ENCODE data around the gene PPP1CA. TPM values are rescaled to one million over a fixed set of nuclear protein-coding genes. Genes with fewer than 3 reads are reported as not detected.

Gene PPP1CA
- total RNA-seq, 1 donor: 169 TPM

DNA sequence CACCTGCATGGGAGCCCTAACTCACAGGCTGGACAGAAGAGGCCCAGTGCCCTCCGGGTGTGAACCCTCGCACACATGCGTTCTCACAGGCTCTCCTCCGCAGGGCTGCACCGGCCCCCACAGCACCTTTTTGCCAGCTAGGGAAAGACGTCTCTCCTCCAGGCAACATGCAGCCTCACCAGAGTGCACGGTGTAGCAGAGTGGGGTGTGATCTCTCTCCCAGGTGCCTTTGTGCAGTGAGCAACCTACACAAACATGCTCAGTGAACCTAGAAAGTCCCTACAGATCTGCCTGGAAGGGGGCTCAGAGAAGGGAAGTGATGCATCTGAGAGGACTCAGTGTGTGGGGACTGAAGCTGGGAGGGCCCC, 10.1 kb upstream of the PPP1CA start:
- no peaks in the 10 kb centered on the region for H3K9me3 ChIP-seq (ENCODE audit: low read depth, low read length)
- H3K36me3 ChIP-seq (ENCODE audit: insufficient read depth, low read length): no peaks in the 10 kb centered on the region
- DNase-seq (ENCODE audit: insufficient read length, low spot score, missing footprints): no peak
- H3K27me3 ChIP-seq (ENCODE audit: insufficient read depth, low read length): peaks cover 63% of the 10 kb centered on the region
- no peak overlapping the region for H3K4me2 ChIP-seq (ENCODE audit: insufficient read depth, low read length)
- TF ChIP-seq, protein P1, sequence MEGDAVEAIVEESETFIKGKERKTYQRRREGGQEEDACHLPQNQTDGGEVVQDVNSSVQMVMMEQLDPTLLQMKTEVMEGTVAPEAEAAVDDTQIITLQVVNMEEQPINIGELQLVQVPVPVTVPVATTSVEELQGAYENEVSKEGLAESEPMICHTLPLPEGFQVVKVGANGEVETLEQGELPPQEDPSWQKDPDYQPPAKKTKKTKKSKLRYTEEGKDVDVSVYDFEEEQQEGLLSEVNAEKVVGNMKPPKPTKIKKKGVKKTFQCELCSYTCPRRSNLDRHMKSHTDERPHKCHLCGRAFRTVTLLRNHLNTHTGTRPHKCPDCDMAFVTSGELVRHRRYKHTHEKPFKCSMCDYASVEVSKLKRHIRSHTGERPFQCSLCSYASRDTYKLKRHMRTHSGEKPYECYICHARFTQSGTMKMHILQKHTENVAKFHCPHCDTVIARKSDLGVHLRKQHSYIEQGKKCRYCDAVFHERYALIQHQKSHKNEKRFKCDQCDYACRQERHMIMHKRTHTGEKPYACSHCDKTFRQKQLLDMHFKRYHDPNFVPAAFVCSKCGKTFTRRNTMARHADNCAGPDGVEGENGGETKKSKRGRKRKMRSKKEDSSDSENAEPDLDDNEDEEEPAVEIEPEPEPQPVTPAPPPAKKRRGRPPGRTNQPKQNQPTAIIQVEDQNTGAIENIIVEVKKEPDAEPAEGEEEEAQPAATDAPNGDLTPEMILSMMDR (IDR thresholded peaks at IDR 0.05; ENCODE audit: extremely low read depth, low read depth, low read length): no peak
- H3K79me2 ChIP-seq (ENCODE audit: insufficient read depth, low read length): no peaks in the 10 kb centered on the region
- H4K20me1 ChIP-seq (ENCODE audit: insufficient read depth, low read length): peaks cover 1% of the 10 kb centered on the region
- H2AFZ ChIP-seq (ENCODE audit: low read length): no peak overlapping the region
- no peak overlapping the region for H3K27ac ChIP-seq (ENCODE audit: low read depth, low read length)
- H3K4me1 ChIP-seq (ENCODE audit: insufficient read depth, low read length): peaks cover 1% of the 10 kb centered on the region
- no peak overlapping the region for H3K4me3 ChIP-seq (ENCODE audit: insufficient read depth, low read length)

DNA sequence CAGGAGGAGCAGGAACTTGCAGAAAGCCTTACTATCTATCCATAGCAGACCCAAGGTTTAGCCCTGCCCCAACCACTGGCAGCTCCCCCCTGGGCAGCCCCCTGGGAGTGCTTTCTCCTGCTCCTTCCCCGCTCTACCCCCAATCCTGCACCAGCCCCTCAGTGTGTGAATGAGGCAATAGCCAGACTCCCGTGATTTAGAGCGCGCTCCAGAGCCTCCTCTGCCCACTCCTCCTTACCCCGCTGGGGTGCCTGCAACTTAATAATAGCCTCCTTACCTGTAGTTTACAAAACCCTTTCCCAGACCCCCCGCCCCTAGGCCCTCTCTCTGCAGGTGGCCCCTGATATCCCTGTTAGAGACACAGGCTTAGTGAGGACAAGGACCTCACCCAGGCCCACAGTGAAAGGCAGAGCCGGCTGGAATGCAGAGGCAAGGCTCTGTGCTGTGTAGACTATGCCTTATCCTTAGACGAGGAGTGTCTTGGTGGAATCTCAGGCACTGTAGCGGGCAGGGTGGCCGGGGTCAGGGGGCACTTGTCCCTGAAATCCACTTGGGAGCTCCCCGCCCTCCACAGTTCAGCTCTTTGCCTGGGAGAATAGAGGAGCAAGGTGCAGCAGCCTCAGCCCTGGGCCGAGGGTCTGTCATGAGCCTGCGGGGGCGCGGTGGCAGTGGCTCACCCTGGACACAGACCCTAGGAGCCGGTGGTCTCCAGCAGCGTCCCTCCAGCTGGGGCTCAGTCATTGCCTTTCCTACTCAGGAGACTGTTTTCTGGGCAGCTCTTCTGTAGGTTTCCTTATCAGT, 9.5 kb upstream of the PPP1CA start:
- Histone ChIP-seq H3K9me3 (ENCODE audit: low read depth, low read length) (no peaks in the 10 kb centered on the region), H3K4me1 (ENCODE audit: insufficient read depth, low read length) (no peaks in the 10 kb centered on the region), H3K36me3 (ENCODE audit: insufficient read depth, low read length) (no peaks in the 10 kb centered on the region), H2AFZ (ENCODE audit: low read length) (no peak overlapping the region), H3K27me3 (ENCODE audit: insufficient read depth, low read length) (peaks cover 63% of the 10 kb centered on the region), H3K79me2 (ENCODE audit: insufficient read depth, low read length) (no peaks in the 10 kb centered on the region), H3K4me2 (ENCODE audit: insufficient read depth, low read length) (no peak overlapping the region), H4K20me1 (ENCODE audit: insufficient read depth, low read length) (no peaks in the 10 kb centered on the region), H3K27ac (ENCODE audit: low read depth, low read length) (no peak overlapping the region), H3K4me3 (ENCODE audit: insufficient read depth, low read length) (no peak overlapping the region)
- no peak for DNase-seq (ENCODE audit: insufficient read length, low spot score, missing footprints)
- TF ChIP-seq, protein P1 (IDR thresholded peaks at IDR 0.05; ENCODE audit: extremely low read depth, low read depth, low read length): no peak

DNA sequence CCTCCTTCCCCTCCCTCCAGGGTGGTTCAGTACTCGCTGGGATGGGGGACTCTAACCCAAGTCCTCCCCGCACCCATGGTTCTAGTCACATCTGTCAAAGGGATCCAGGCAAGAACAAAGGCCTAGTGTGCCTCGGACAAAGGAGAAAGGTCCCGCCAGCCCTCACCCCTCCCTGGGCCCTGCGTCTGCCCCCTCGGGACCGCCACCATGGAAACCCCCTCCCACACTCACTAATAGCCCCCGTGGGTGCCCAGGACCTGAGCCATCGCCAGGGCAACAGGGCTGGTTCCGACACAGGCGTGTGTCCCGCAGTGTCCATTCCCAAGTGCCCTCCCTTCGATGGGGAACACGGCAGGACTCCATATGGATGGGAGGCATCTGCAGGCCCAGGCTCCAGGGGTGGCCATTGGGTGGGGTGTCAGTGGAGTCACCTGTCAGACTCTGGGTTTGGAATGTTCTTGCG, 8.7 kb upstream of the PPP1CA start:
- H3K27ac ChIP-seq (ENCODE audit: low read depth, low read length): no peak overlapping the region

DNA sequence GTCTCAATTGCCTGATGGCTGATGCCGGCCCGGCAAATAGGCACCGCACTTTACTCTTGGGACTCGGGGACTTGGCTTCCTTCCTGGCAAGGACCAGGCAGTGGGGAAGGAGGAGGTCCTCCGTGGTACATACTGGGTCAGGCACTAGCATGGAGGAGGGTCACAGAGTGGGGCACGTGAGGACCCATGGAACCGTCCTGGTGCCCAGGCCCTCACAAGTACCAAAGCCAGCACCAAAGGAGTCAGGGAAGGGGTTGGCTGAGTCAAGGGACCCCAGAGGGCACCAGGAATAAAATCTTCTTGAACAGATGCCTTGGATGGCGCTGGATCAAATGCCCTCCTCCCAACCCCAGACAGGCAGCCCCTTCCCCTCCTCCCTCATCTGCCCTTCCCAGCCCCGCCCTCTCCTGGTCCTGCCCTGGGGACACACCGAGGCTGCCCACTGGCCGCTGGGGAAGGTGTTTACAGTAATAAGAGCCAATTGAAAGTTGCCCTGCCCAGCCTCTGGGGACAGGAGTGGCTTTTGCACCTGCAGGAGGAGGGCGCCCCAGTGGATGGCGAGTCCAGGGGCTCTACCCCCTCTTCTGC, 8.2 kb upstream of the PPP1CA start:
- TF ChIP-seq, protein P1 (IDR thresholded peaks at IDR 0.05; ENCODE audit: extremely low read depth, low read depth, low read length): no peak
- DNase-seq (ENCODE audit: insufficient read length, low spot score, missing footprints): no peak
- no peaks in the 10 kb centered on the region for H3K36me3 ChIP-seq (ENCODE audit: insufficient read depth, low read length)
- H3K79me2 ChIP-seq (ENCODE audit: insufficient read depth, low read length): no peaks in the 10 kb centered on the region
- H4K20me1 ChIP-seq (ENCODE audit: insufficient read depth, low read length): no peaks in the 10 kb centered on the region
- H3K4me1 ChIP-seq (ENCODE audit: insufficient read depth, low read length): peaks cover under 1% of the 10 kb centered on the region
- H3K4me3 ChIP-seq (ENCODE audit: insufficient read depth, low read length): no peak overlapping the region
- no peak overlapping the region for H3K27ac ChIP-seq (ENCODE audit: low read depth, low read length)
- H2AFZ ChIP-seq (ENCODE audit: low read length): no peak overlapping the region
- no peak overlapping the region for H3K4me2 ChIP-seq (ENCODE audit: insufficient read depth, low read length)
- H3K27me3 ChIP-seq (ENCODE audit: insufficient read depth, low read length): peaks cover 59% of the 10 kb centered on the region
- no peaks in the 10 kb centered on the region for H3K9me3 ChIP-seq (ENCODE audit: low read depth, low read length)

More for the DNA sequence above, 8.7 kb upstream of the PPP1CA start:
- Histone ChIP-seq H3K36me3 (ENCODE audit: insufficient read depth, low read length) (no peaks in the 10 kb centered on the region), H3K27me3 (ENCODE audit: insufficient read depth, low read length) (peaks cover 63% of the 10 kb centered on the region), H3K79me2 (ENCODE audit: insufficient read depth, low read length) (no peaks in the 10 kb centered on the region), H2AFZ (ENCODE audit: low read length) (no peak overlapping the region), H3K4me1 (ENCODE audit: insufficient read depth, low read length) (no peaks in the 10 kb centered on the region), H4K20me1 (ENCODE audit: insufficient read depth, low read length) (no peaks in the 10 kb centered on the region), H3K9me3 (ENCODE audit: low read depth, low read length) (no peaks in the 10 kb centered on the region), H3K4me2 (ENCODE audit: insufficient read depth, low read length) (no peak overlapping the region), H3K4me3 (ENCODE audit: insufficient read depth, low read length) (no peak overlapping the region)
- TF ChIP-seq, protein P1 (IDR thresholded peaks at IDR 0.05; ENCODE audit: extremely low read depth, low read depth, low read length): no peak
- no peak for DNase-seq (ENCODE audit: insufficient read length, low spot score, missing footprints)
